GM20000 (cell line): ENCODE data around the gene MARS1.

Source experiments
- DNase-seq: peaks from one replicate; pipeline ENCODE4 v3.0.0; 2012; ENCODE audit warnings: low spot score
- TF ChIP-seq, protein P1 (sequence below): IDR thresholded peaks from 2 replicates; pipeline ENCODE4 v1.5.1; 2012; ENCODE audit warnings: mild to moderate bottlenecking, control low read depth; ENCODE audit errors: extremely low read depth, missing control alignments

MARS1 gene

DNA sequence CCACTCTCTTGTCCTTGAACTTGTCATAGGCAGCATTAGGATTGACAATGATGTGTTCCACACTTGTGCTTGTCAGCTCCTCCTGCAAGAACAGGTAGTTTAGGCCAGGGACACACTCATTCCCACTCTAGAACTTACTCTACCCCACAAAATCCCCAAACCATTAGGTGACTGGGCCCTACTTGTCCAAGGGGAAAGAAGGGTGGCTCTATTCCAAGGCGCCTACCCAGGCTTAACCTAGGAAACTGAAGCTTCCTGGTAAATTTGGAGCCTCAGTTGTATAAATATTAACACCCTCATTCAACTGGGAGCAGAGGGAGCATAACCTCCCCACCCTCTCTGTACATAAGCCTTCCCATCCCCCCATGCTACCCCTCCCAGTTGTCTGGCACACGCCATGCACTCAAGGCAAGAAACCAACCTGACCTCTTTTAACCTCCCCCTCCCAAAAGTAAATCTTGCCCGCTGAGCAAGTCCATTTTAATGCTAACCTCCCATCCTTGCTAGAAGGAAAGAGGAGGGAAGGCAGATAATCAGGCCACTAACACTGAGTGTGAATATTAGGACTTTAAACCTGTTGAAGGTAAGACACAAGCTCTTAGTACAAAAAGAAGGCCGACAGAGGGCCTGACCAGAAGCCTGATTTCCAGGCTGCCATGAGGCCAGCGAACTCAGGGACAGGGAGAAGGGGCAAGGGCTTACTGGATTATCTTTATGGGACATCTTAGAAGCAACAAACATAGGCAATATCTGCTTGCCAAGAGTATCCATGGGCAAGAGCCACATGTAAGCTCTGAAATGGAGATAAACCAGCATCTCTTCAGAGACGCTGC is 48.1 kb downstream of the MARS1 start:
- TF ChIP-seq, protein P1, sequence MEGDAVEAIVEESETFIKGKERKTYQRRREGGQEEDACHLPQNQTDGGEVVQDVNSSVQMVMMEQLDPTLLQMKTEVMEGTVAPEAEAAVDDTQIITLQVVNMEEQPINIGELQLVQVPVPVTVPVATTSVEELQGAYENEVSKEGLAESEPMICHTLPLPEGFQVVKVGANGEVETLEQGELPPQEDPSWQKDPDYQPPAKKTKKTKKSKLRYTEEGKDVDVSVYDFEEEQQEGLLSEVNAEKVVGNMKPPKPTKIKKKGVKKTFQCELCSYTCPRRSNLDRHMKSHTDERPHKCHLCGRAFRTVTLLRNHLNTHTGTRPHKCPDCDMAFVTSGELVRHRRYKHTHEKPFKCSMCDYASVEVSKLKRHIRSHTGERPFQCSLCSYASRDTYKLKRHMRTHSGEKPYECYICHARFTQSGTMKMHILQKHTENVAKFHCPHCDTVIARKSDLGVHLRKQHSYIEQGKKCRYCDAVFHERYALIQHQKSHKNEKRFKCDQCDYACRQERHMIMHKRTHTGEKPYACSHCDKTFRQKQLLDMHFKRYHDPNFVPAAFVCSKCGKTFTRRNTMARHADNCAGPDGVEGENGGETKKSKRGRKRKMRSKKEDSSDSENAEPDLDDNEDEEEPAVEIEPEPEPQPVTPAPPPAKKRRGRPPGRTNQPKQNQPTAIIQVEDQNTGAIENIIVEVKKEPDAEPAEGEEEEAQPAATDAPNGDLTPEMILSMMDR, result no peak
- DNase-seq, result no peak

DNA sequence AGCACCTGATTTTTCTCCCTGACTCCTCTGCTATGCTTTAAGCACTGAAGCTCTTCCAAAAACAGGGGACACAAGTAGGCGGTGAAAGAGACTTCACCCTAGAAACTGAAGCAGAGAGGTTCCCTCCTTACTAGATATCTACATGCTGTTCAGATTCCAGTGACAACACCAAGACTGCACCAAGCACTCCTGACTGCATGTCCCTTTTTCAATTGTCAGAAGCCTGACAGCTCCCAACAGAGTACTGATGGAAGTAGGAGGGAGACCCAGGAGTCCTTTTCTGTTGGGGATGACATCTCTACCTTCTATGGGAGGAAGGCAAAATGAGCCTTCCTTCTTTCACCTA is 48.7 kb downstream of the MARS1 start:
- TF ChIP-seq, protein P1, result no peak
- DNase-seq, result no peak

DNA sequence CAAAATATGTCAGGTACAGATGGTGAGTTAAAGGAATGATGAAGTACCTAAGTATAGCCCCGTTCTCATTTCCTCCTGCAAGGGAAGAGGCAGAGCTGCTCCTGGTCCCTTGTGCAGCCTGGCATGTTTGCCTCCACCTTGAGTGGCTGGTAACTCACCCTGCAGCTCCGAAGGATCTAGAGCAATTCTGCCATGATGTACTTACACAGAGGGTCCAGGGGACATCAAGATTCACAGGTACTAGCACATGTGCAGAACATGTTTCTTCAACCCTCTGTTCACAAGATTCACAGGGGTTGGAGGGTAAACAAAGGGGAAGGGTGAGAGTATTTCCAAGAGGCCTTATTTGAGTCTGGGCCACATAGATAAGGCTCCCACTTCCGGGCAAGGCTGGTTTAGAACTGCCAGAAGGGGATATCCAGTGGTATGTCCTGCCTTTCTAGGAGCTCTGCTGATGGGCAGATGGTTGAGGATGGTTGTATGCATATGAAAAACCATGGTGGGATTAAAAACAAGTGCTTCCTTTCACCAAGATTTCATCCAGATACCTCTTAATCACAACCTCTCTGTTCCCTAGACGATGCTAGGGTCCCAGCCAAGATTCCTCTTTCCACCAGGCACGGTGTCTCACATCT is 51.4 kb downstream of the MARS1 start:
- TF ChIP-seq, protein P1, result no peak
- no peak for DNase-seq

DNA sequence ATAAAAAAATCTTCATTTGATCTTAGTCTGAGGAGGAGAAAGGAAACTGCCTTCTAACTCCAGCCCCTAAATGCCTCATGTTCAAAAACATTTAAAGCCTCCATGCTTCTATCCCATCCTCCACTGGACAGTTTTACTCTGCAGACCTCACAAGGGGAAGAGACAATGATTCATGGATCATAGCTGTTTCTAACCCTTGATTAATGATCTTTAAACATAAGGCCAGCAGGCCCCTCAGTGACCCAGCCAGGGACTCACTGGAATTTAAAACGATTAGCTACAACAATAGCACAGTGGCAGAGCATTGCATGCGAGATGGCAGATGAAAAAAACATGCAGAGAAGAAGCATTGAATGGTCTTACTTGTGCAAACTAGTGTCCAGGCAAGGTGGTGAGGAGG is 53.1 kb downstream of the MARS1 start:
- TF ChIP-seq, protein P1, result no peak
- no peak for DNase-seq

DNA sequence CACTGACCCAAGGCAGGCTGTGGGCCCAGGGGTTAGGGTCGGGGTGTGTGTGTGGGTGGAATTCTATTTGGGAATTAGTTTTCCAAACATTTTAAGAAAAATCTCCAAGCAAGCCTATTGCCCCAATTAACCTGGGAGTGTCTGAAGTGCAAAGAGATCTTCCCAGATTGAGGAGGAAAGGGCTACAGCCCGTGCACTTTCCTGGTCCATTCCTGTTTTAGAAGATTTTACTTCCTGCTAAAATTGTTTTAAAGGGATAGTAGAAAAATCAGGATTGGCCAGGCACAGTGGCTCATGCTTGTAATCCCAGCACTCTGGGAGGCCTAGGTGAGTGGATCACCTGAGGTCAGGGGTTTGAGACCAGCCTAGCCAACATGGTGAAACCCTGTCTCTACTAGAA is 53.8 kb downstream of the MARS1 start:
- no peak for DNase-seq
- TF ChIP-seq, protein P1, result no peak

DNA sequence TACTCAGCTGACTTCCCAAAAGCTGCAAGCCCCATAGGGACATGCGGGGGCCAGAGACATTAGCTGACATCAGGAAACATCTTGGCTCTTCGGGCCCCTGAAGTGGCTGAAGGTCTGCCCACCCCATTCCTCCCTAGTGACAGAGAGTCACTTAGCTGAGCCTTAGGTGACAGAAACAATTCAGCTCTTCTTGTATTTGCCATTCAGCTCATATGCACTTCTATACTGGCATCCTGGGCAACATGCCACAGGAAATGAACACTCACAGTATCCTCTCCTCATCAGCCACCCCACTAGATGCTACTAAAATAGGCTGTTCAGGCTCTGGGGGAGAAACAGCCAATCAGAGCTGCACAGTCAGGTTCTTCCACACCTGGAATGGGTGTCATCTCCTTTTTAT is 55.7 kb downstream of the MARS1 start:
- TF ChIP-seq, protein P1, result no peak
- DNase-seq, result no peak

DNA sequence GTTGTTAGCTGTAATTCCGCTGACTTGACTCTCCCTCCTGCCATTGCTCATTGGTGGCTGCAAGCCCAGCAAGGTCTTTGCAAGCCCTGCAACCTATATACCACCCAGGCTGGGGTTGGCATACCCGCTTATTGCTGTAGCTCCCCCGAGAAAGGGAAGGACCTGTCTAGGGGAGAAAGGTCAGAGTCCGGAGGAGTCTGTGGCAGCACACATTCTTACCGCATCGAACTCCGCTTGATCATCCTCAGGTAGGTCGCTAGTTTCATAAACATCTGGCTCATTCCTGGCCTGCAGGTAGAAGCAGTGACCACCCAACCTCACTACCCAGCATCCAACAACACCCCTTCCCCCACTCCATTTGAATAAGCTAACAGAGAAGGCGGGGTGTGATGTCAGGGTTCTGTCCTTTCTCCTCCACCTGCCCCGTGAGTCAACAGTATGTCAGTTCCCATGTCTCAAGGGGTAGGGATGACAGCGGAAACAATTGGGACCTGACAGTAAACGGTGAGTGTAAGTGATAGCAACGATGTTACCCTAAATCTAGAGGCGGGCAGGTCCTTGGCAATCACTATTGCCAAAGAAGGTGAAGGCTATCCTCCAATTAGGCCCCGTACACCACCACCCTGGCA is 58.1 kb downstream of the MARS1 start:
- no peak for DNase-seq
- TF ChIP-seq, protein P1, result no peak
